ENCODE results near the gene HDAC4. TPM values are rescaled to one million over a fixed set of nuclear protein-coding genes. Genes with fewer than 3 reads are reported as not detected.

Gene HDAC4
- total RNA-seq, 1 experiment from 2014 or later, result 47.6 TPM

DNA sequence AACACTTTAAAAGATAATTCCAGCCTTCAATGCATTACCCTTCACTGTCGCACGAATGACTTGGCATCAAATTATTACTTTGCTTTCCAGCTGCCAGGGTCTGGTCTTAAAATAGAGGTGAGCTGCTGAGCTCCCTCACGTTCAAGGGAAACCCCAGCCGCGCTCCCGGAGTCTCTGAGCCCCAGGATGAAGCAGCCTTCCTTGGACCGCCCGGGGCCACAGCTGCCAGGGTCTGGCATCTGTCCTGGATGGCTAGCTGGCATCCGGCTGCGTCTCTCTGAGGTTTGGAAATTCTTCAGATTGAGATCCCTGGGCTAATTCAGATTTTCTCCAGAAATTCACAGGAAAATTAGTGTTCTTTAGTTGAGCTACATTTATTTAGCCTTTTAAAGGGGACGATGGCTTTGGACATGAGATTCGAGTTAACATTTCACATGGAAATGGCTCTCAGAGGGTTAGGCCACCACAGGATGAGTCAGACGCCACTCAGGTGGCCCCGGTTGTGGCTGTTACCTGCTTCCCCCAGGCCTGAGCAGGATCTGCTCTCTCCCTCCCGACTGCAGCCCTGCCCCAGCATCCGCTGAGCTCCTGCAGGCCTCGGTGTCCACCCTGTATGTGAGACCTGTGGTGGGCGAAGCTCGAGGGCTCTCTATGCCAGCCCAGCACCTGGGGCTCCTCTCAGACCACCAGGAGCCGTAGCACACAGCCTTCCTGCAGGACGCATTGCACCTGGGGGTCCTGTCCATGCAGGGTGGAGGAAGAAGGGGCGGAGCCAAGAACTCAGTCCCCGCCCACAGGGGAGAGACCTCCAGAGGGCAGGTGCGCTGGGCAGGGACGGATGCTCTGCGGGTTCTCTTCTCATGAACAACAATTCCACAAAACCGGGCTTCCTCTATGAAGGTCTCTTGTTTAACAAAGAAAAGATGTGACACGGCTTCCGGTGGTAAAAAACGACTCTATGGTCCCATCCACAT lies 297.4 kb downstream of the HDAC4 start:
- no peak for TF ChIP-seq TCF7L2 (IDR thresholded peaks at IDR 0.05; ENCODE audit: borderline replicate concordance, extremely low read depth, insufficient read depth, insufficient read length)
- H3K9ac ChIP-seq (ENCODE audit: low read length), result no peak overlapping the region
- ChIA-PET CTCF (no interaction called here), POLR2A (no interaction called here), RAD21 (ENCODE audit: low non-redundant PET in 1 of 2, low total read pairs in 2 of 2, uncharacterized antibody in 2 of 2, unreplicated experiment in 2 of 2) (no interaction called here)
- no peaks in the 10 kb centered on the region for H3K27me3 ChIP-seq (ENCODE audit: insufficient read depth, low read length)
- H3K9me2 ChIP-seq (ENCODE audit: insufficient read depth), result no peaks in the 10 kb centered on the region
- H3K79me2 ChIP-seq (ENCODE audit: insufficient read depth, low read length), result no peaks in the 10 kb centered on the region
- no peaks in the 10 kb centered on the region for H4K20me1 ChIP-seq (ENCODE audit: insufficient read depth)
- intact Hi-C loops (cut with micrococcal nuclease), result no loop called here
- ATAC-seq, result no peak
- H3K27ac ChIP-seq (ENCODE audit: low read depth, low read length), result no peak overlapping the region
- peaks cover 0 to 6% of the 10 kb centered on the region in 2 experiments; a peak in 1 of 4 replicates for H3K36me3 ChIP-seq (ENCODE audit: control insufficient read depth in 1 of 2, insufficient read depth in 2 of 2, low read length in 2 of 2)
- DNase-seq (ENCODE audit: low read depth, low spot score), result no peak
- no peaks in the 10 kb centered on the region for H3K4me1 ChIP-seq (ENCODE audit: control insufficient read depth in 1 of 2, insufficient read depth in 2 of 2, low read length in 2 of 2)
- BruUV-seq (replicated peaks), result no TSS peak
- no peak overlapping the region for H2AFZ ChIP-seq (ENCODE audit: low read depth, low read length, poor library complexity, severe bottlenecking)
- H3K4me3 ChIP-seq (replicated peaks in 1 of 2; ENCODE audit: low read depth in 1 of 2, low read length in 2 of 2), result no peak overlapping the region
- no peak overlapping the region for H3K4me2 ChIP-seq (ENCODE audit: low read length)
- no peaks in the 10 kb centered on the region for H3K9me3 ChIP-seq (ENCODE audit: control insufficient read depth in 1 of 2, insufficient read depth in 1 of 2, low read depth in 1 of 2, low read length in 2 of 2)

DNA sequence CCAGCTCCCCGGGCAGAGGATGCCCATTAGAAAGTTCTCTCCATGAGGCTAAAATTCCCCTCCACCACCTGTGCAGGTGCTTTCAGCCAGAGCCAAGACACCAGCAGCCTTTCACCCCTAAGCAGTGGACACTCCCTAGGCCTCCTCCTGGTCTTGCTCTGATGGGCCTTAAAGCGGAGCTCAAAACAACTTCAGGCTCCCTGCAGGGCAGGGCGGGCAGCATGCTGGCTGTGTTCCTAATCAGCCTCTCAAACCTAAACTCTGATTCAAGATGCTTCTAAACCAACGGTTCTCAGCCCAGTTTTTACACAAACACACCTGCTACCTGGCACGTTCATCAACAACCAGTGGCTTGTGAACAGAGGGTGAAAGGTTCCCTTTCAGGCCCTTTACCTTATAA lies 298.6 kb downstream of the HDAC4 start:
- ATAC-seq, result no peak
- Histone ChIP-seq H3K36me3 (ENCODE audit: control insufficient read depth in 1 of 2, insufficient read depth in 2 of 2, low read length in 2 of 2) (peaks cover 0 to 6% of the 10 kb centered on the region in 2 experiments; a peak in 1 of 4 replicates), H3K9ac (ENCODE audit: low read length) (no peak overlapping the region), H3K4me3 (replicated peaks in 1 of 2; ENCODE audit: low read depth in 1 of 2, low read length in 2 of 2) (no peak overlapping the region), H3K4me1 (ENCODE audit: control insufficient read depth in 1 of 2, insufficient read depth in 2 of 2, low read length in 2 of 2) (no peaks in the 10 kb centered on the region), H3K79me2 (ENCODE audit: insufficient read depth, low read length) (no peaks in the 10 kb centered on the region), H3K9me2 (ENCODE audit: insufficient read depth) (no peaks in the 10 kb centered on the region), H3K27me3 (ENCODE audit: insufficient read depth, low read length) (no peaks in the 10 kb centered on the region), H2AFZ (ENCODE audit: low read depth, low read length, poor library complexity, severe bottlenecking) (no peak overlapping the region), H3K9me3 (ENCODE audit: control insufficient read depth in 1 of 2, insufficient read depth in 1 of 2, low read depth in 1 of 2, low read length in 2 of 2) (no peaks in the 10 kb centered on the region), H3K27ac (ENCODE audit: low read depth, low read length) (no peak overlapping the region), H4K20me1 (ENCODE audit: insufficient read depth) (no peaks in the 10 kb centered on the region), H3K4me2 (ENCODE audit: low read length) (no peak overlapping the region)
- ChIA-PET RAD21 (ENCODE audit: low non-redundant PET in 1 of 2, low total read pairs in 2 of 2, uncharacterized antibody in 2 of 2, unreplicated experiment in 2 of 2) (no interaction called here), CTCF (no interaction called here), POLR2A (no interaction called here)
- intact Hi-C loops (cut with micrococcal nuclease), result no loop called here
- no peak for DNase-seq (ENCODE audit: low read depth, low spot score)
- no TSS peak for BruUV-seq (replicated peaks)
- TF ChIP-seq EZH2 (IDR thresholded peaks at IDR 0.05), result no peak
- TF ChIP-seq, protein P1, sequence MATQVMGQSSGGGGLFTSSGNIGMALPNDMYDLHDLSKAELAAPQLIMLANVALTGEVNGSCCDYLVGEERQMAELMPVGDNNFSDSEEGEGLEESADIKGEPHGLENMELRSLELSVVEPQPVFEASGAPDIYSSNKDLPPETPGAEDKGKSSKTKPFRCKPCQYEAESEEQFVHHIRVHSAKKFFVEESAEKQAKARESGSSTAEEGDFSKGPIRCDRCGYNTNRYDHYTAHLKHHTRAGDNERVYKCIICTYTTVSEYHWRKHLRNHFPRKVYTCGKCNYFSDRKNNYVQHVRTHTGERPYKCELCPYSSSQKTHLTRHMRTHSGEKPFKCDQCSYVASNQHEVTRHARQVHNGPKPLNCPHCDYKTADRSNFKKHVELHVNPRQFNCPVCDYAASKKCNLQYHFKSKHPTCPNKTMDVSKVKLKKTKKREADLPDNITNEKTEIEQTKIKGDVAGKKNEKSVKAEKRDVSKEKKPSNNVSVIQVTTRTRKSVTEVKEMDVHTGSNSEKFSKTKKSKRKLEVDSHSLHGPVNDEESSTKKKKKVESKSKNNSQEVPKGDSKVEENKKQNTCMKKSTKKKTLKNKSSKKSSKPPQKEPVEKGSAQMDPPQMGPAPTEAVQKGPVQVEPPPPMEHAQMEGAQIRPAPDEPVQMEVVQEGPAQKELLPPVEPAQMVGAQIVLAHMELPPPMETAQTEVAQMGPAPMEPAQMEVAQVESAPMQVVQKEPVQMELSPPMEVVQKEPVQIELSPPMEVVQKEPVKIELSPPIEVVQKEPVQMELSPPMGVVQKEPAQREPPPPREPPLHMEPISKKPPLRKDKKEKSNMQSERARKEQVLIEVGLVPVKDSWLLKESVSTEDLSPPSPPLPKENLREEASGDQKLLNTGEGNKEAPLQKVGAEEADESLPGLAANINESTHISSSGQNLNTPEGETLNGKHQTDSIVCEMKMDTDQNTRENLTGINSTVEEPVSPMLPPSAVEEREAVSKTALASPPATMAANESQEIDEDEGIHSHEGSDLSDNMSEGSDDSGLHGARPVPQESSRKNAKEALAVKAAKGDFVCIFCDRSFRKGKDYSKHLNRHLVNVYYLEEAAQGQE (IDR thresholded peaks at IDR 0.05; ENCODE audit: low read depth), result no peak
- no peak for TF ChIP-seq ZFX (IDR thresholded peaks at IDR 0.05)
- TF ChIP-seq CBX3 (IDR thresholded peaks at IDR 0.05; ENCODE audit: low read depth), result no peak
- TF ChIP-seq, protein P2, sequence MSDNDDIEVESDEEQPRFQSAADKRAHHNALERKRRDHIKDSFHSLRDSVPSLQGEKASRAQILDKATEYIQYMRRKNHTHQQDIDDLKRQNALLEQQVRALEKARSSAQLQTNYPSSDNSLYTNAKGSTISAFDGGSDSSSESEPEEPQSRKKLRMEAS (IDR thresholded peaks at IDR 0.05), result no peak
- TF ChIP-seq, protein P3, sequence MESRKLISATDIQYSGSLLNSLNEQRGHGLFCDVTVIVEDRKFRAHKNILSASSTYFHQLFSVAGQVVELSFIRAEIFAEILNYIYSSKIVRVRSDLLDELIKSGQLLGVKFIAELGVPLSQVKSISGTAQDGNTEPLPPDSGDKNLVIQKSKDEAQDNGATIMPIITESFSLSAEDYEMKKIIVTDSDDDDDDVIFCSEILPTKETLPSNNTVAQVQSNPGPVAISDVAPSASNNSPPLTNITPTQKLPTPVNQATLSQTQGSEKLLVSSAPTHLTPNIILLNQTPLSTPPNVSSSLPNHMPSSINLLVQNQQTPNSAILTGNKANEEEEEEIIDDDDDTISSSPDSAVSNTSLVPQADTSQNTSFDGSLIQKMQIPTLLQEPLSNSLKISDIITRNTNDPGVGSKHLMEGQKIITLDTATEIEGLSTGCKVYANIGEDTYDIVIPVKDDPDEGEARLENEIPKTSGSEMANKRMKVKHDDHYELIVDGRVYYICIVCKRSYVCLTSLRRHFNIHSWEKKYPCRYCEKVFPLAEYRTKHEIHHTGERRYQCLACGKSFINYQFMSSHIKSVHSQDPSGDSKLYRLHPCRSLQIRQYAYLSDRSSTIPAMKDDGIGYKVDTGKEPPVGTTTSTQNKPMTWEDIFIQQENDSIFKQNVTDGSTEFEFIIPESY (IDR thresholded peaks at IDR 0.05; ENCODE audit: extremely low read depth, insufficient replicate concordance, low read length), result no peak
- TF ChIP-seq SP1 (IDR thresholded peaks at IDR 0.05; ENCODE audit: low read depth), result no peak
- no peak for TF ChIP-seq RAD21 (IDR thresholded peaks at IDR 0.05; ENCODE audit: low read depth)
- no peak for TF ChIP-seq POLR2AphosphoS5 (IDR thresholded peaks at IDR 0.05; ENCODE audit: low read depth, low read length)
- TF ChIP-seq POLR2A (IDR thresholded peaks at IDR 0.05; ENCODE audit: borderline replicate concordance, extremely low read depth, insufficient read depth, insufficient read length), result no peak
- TF ChIP-seq EGR1 (IDR thresholded peaks at IDR 0.05; ENCODE audit: low read depth), result no peak
- no peak for TF ChIP-seq TCF7L2 (IDR thresholded peaks at IDR 0.05; ENCODE audit: borderline replicate concordance, extremely low read depth, insufficient read depth, insufficient read length)
- no peak for TF ChIP-seq ZNF274 (IDR thresholded peaks at IDR 0.05; ENCODE audit: low read depth, low read length)
